H4 (cell line): ENCODE measurements around the gene LMO2. TPM values are rescaled to one million over a fixed set of nuclear protein-coding genes. Genes with fewer than 3 reads are reported as not detected.
"Not testable (repeated sequence)": the region's sequence is repeated elsewhere in the genome, so short reads cannot be mapped to it uniquely, and the experiment has no call there.

Source experiments
- DNase-seq: peaks from one replicate; pipeline ENCODE4 v3.0.0-alpha.2; 2015; ENCODE audit warnings: low spot score
- total RNA-seq: library from RNA; depleted of rRNA; stranded (reverse); fragments of >200 nt; shearing (Covaris generic); gene quantifications from 2 replicates; pipeline ENCODE4 v1.2.3, GENCODE V29; 2014; rRNA removed

Gene LMO2
- total RNA-seq, 1 experiment from 2014 or later: 1.5 TPM

GRCh38 chr11:33822981-33823380 lies 68.9 kb downstream of the LMO2 start:
- DNase-seq: not testable (repeated sequence)

GRCh38 chr11:33819278-33820035 lies 72.4 kb downstream of the LMO2 start:
- no peak for DNase-seq

Other genes starting within 250 kb of the LMO2 start
- gene C11orf91, start 191.2 kb downstream of the LMO2 start, total RNA-seq: not detected in 2 replicates
- gene CD59, start 155.7 kb downstream of the LMO2 start, total RNA-seq: 196 and 287 TPM in 2 replicates
- gene FBXO3, start 117.6 kb downstream of the LMO2 start, total RNA-seq: 49.9 and 62.1 TPM in 2 replicates
- gene CAPRIN1, start 159.7 kb upstream of the LMO2 start, total RNA-seq: 230 and 273 TPM in 2 replicates
- gene NAT10, start 213.6 kb upstream of the LMO2 start, total RNA-seq: 43.4 and 55.8 TPM in 2 replicates